SK-N-SH treated with all-trans-retinoic acid at 6 μM for 48 hours (cell line): ENCODE data around the gene ZFAND2B.

Source experiments
- ATAC-seq: fragments of 200-7000 bp; cut with Tn5 transposase; 3 replicates; pipeline ENCODE4 v1.9.1; 2020; ENCODE audit warnings: mild to moderate bottlenecking, moderate library complexity
- ARNTL ChIP-seq: fragments of 450-650 bp; formaldehyde crosslinking; IDR thresholded peaks from 2 replicates; pipeline ENCODE4 v1.5.0; 2020; ENCODE audit warnings: low read depth, mild to moderate bottlenecking, moderate library complexity, borderline replicate concordance
- BACH2 ChIP-seq: fragments of 250-450 bp; sonication (Bioruptor Pico); IDR thresholded peaks from 2 replicates; pipeline ENCODE4 v1.9.0; 2021; ENCODE audit warnings: mild to moderate bottlenecking, borderline replicate concordance
- CREB5 ChIP-seq: fragments of 250-450 bp; sonication (Bioruptor Pico); IDR thresholded peaks from 2 replicates; pipeline ENCODE4 v1.5.1; 2020; ENCODE audit warnings: low read depth, mild to moderate bottlenecking, moderate library complexity
- CSDC2 ChIP-seq: fragments of 250-450 bp; sonication (Bioruptor Pico); IDR thresholded peaks from 2 replicates; pipeline ENCODE4 v1.5.0; 2020; ENCODE audit warnings: mild to moderate bottlenecking, moderate library complexity
- CSRNP3 ChIP-seq: fragments of 250-450 bp; sonication (Bioruptor Pico); IDR thresholded peaks from 2 replicates; pipeline ENCODE4 v1.5.1; 2021; ENCODE audit warnings: mild to moderate bottlenecking, moderate library complexity
- ESRRG ChIP-seq: fragments of 250-450 bp; sonication (Bioruptor Pico); IDR thresholded peaks from 2 replicates; pipeline ENCODE4 v1.6.1; 2021; ENCODE audit warnings: mild to moderate bottlenecking
- GLIS3 ChIP-seq: fragments of 250-450 bp; sonication (Bioruptor Pico); IDR thresholded peaks from 2 replicates; pipeline ENCODE4 v1.5.0; 2020; ENCODE audit warnings: mild to moderate bottlenecking, moderate library complexity
- ISL1 ChIP-seq: fragments of 250-450 bp; sonication (Bioruptor Pico); IDR thresholded peaks from 2 replicates; pipeline ENCODE4 v2.1.2; 2022; ENCODE audit warnings: mild to moderate bottlenecking, moderate library complexity
- OSR1 ChIP-seq: fragments of 250-450 bp; sonication (Bioruptor Pico); IDR thresholded peaks from 2 replicates; pipeline ENCODE4 v1.8.0; 2022; ENCODE audit warnings: moderate library complexity, mild to moderate bottlenecking, inconsistent platforms
- PATZ1 ChIP-seq: fragments of 250-450 bp; sonication (Bioruptor Pico); IDR thresholded peaks from 2 replicates; pipeline ENCODE4 v1.8.0; 2020; ENCODE audit warnings: mild to moderate bottlenecking, moderate library complexity, borderline replicate concordance
- POU6F1 ChIP-seq: fragments of 250-450 bp; sonication (Bioruptor Pico); IDR thresholded peaks from 2 replicates; pipeline ENCODE4 v1.8.0; 2021; ENCODE audit warnings: low read depth, mild to moderate bottlenecking, moderate library complexity, borderline replicate concordance
- PPARA ChIP-seq: fragments of 250-450 bp; sonication (Bioruptor Pico); IDR thresholded peaks from 2 replicates; pipeline ENCODE4 v1.5.0; 2020; ENCODE audit warnings: mild to moderate bottlenecking, borderline replicate concordance
- RARB ChIP-seq: fragments of 250-450 bp; sonication (Bioruptor Pico); IDR thresholded peaks from 2 replicates; pipeline ENCODE4 v1.8.0; 2021; ENCODE audit warnings: mild to moderate bottlenecking, moderate library complexity
- SNAI2 ChIP-seq: fragments of 250-450 bp; sonication (Bioruptor Pico); IDR thresholded peaks from 2 replicates; pipeline ENCODE4 v1.5.0; 2020; ENCODE audit warnings: mild to moderate bottlenecking, moderate library complexity
- TCF4 ChIP-seq: fragments of 250-450 bp; sonication (Bioruptor Pico); IDR thresholded peaks from 2 replicates; pipeline ENCODE4 v1.8.0; 2021; ENCODE audit warnings: mild to moderate bottlenecking, moderate library complexity, borderline replicate concordance
- TOX ChIP-seq: fragments of 250-450 bp; sonication (Bioruptor Pico); IDR thresholded peaks from 2 replicates; pipeline ENCODE4 v1.8.0; 2021; ENCODE audit warnings: mild to moderate bottlenecking, moderate library complexity, borderline replicate concordance
- ZFP3 ChIP-seq: fragments of 250-450 bp; sonication (Bioruptor Pico); IDR thresholded peaks from 2 replicates; pipeline ENCODE4 v1.5.0; 2020; ENCODE audit warnings: mild to moderate bottlenecking, moderate library complexity
- ZFP30 ChIP-seq: fragments of 450-650 bp; formaldehyde crosslinking; IDR thresholded peaks from 2 replicates; pipeline ENCODE4 v1.5.0; 2022; ENCODE audit warnings: mild to moderate bottlenecking, moderate library complexity
- ZNF8 ChIP-seq: fragments of 450-650 bp; formaldehyde crosslinking; IDR thresholded peaks from 2 replicates; pipeline ENCODE4 v1.5.0; 2020; ENCODE audit warnings: mild to moderate bottlenecking, moderate library complexity
- TF ChIP-seq, protein P1 (sequence below): fragments of 250-450 bp; sonication (Bioruptor Pico); IDR thresholded peaks from 2 replicates; pipeline ENCODE4 v1.5.0; 2020; ENCODE audit warnings: mild to moderate bottlenecking, moderate library complexity

ZFAND2B gene

DNA sequence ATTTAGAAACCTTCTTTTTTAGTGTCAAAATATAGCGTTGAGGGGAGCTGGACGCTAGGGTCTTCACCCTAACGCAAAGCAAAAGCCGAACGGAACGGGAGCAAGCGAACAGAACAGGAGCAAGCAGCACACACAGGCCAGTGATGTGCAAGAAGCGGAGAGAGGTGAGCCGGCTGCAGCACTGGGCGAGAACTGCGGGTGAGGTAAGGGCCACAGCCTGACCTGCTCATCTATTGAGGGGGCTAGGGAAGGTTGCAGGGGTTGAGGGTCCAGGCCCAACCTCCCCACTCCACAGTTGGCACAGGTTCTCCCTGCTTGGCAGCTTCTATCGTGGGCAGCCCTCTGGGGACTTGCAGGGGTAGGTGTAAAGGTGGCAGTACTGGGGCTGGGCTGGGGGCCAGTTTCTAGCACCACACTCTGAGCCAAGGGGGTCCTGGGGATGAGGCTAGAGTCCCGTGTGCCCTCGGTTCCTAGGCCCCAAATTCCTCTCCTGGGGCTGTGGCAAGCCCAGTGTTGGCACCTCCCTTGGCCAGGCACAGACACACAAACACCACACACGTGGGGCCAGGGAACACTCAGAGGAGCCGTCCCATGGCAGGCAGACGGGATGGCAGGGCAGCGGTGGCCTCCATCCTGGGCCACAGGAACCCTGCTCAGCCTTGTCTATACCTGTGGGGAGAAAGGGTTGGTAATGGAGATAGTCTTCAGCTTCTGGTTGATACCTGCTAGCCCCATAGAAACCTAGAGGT lies 13.4 kb downstream of the ZFAND2B start:
- no peak for ATAC-seq
- TF ChIP-seq OSR1, result no peak
- TF ChIP-seq CSDC2, result no peak
- TF ChIP-seq ZFP3, result no peak
- TF ChIP-seq ESRRG (CRISPR knock-in tag), result no peak
- no peak for TF ChIP-seq POU6F1 (CRISPR knock-in tag)
- no peak for TF ChIP-seq ARNTL (CRISPR knock-in tag)
- TF ChIP-seq CREB5 (CRISPR knock-in tag), result no peak
- TF ChIP-seq, all 23 proteins: peak for 0

DNA sequence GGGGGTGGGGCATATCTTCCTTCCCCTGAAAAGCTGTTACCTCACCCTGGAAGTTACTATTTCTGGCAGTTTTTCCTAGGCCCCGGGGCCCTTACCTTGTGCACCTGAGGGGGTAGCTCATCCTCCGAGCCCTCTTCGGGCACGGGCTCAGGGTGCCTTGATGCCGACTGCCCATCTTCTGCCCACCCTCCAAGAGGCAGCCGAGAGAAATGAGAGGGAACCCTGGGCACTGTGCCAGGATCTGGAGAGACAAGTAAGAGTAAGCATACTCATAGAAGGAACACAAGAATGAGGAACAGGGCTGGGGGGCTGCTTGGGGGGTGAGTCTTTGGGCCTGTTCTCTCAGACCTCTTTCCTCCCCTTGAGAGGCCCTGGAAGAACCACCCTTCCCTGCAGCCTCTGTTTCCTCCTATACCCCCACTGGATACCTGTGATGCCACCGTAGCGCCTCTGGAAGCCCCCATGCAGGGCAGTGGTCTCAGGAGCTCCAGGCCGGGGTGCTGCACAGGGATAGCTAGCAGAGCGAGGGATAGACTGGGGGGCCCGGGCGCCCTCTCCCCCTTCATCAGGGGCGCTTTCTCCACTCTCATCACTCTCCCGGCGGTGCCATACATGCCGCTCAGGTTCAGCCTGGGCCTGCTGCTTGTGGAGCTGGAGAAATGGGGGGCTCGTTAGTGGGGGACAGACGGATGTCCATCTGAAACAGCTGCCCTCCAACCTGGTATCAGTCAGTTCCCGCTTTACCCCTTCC lies 14.2 kb downstream of the ZFAND2B start:
- no peak for ATAC-seq
- no peak for TF ChIP-seq ZNF8 (CRISPR knock-in tag)
- no peak for TF ChIP-seq CSRNP3
- no peak for TF ChIP-seq GLIS3 (CRISPR knock-in tag)
- TF ChIP-seq CREB5 (CRISPR knock-in tag), result no peak
- TF ChIP-seq, protein P1, sequence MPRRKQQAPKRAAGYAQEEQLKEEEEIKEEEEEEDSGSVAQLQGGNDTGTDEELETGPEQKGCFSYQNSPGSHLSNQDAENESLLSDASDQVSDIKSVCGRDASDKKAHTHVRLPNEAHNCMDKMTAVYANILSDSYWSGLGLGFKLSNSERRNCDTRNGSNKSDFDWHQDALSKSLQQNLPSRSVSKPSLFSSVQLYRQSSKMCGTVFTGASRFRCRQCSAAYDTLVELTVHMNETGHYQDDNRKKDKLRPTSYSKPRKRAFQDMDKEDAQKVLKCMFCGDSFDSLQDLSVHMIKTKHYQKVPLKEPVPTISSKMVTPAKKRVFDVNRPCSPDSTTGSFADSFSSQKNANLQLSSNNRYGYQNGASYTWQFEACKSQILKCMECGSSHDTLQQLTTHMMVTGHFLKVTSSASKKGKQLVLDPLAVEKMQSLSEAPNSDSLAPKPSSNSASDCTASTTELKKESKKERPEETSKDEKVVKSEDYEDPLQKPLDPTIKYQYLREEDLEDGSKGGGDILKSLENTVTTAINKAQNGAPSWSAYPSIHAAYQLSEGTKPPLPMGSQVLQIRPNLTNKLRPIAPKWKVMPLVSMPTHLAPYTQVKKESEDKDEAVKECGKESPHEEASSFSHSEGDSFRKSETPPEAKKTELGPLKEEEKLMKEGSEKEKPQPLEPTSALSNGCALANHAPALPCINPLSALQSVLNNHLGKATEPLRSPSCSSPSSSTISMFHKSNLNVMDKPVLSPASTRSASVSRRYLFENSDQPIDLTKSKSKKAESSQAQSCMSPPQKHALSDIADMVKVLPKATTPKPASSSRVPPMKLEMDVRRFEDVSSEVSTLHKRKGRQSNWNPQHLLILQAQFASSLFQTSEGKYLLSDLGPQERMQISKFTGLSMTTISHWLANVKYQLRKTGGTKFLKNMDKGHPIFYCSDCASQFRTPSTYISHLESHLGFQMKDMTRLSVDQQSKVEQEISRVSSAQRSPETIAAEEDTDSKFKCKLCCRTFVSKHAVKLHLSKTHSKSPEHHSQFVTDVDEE (CRISPR knock-in tag), result no peak
- TF ChIP-seq ARNTL (CRISPR knock-in tag), result no peak
- TF ChIP-seq TCF4, result no peak
- no peak for TF ChIP-seq SNAI2
- TF ChIP-seq PATZ1, result no peak
- TF ChIP-seq TOX (CRISPR knock-in tag), result no peak
- no peak for TF ChIP-seq ZFP3
- no peak for TF ChIP-seq POU6F1 (CRISPR knock-in tag)
- no peak for TF ChIP-seq ZFP30 (CRISPR knock-in tag)
- TF ChIP-seq PPARA (CRISPR knock-in tag), result no peak
- TF ChIP-seq ESRRG (CRISPR knock-in tag), result no peak
- TF ChIP-seq BACH2, result no peak
- TF ChIP-seq RARB (CRISPR knock-in tag), result no peak
- no peak for TF ChIP-seq ISL1 (CRISPR knock-in tag)
